Glutamatergic neuron (in vitro differentiated cells): ENCODE measurements around the gene SLC22A2. TPM values are rescaled to one million over a fixed set of nuclear protein-coding genes. Genes with fewer than 3 reads are reported as not detected.

ENCODE experiments used
- DNase-seq: peaks from one replicate; pipeline ENCODE4 v3.0.0; 2022
- H3K27ac Mint-ChIP-seq: one replicate; pipeline ENCODE4 v1.8.0; 2020; ENCODE audit warnings: mild to moderate bottlenecking, mixed read lengths, inconsistent platforms; ENCODE audit not compliant: unreplicated experiment
- H3K27me3 Mint-ChIP-seq: one replicate; pipeline ENCODE4 v1.8.0; 2020; ENCODE audit warnings: mild to moderate bottlenecking, moderate library complexity, mixed read lengths, inconsistent platforms; ENCODE audit not compliant: unreplicated experiment
- H3K36me3 Mint-ChIP-seq: one replicate; pipeline ENCODE4 v1.8.0; 2020; ENCODE audit warnings: mild to moderate bottlenecking, mixed read lengths, inconsistent platforms; ENCODE audit not compliant: unreplicated experiment
- H3K4me1 Mint-ChIP-seq: one replicate; pipeline ENCODE4 v1.8.0; 2020; ENCODE audit warnings: mild to moderate bottlenecking, low read depth, mixed read lengths, inconsistent platforms; ENCODE audit not compliant: unreplicated experiment
- H3K4me3 Mint-ChIP-seq: one replicate; pipeline ENCODE4 v1.8.0; 2020; ENCODE audit warnings: mild to moderate bottlenecking, mixed read lengths, inconsistent platforms; ENCODE audit not compliant: unreplicated experiment
- H3K9me3 Mint-ChIP-seq: one replicate; pipeline ENCODE4 v1.8.0; 2020; ENCODE audit warnings: mild to moderate bottlenecking, moderate library complexity, mixed read lengths, inconsistent platforms; ENCODE audit not compliant: unreplicated experiment
- CTCF ChIP-seq: fragments of 200-600 bp; sonication (generic); IDR thresholded peaks from one replicate; pipeline ENCODE4 v1.5.0; 2021; ENCODE audit not compliant: partially characterized antibody, unreplicated experiment
- total RNA-seq: library from RNA; stranded (reverse); fragmentation: NEBNext Ultra II Directional; extraction: Animal tissue kit (Norgen Biotek cat#: 25700); gene quantifications from one replicate; pipeline ENCODE4 v1.2.1, GENCODE V29; 2021; ENCODE audit not compliant: unreplicated experiment

Gene SLC22A2
- total RNA-seq, 1 donor from 2014 or later: not detected

GRCh38 chr6:160227769-160228161 is 30.9 kb downstream of the SLC22A2 start:
- no peak overlapping the region for H3K4me3 Mint-ChIP-seq
- no peak overlapping the region for H3K27ac Mint-ChIP-seq
- peaks cover 9% of the 10 kb centered on the region for H3K9me3 Mint-ChIP-seq
- H3K27me3 Mint-ChIP-seq: peaks cover 2% of the 10 kb centered on the region
- no peak for TF ChIP-seq CTCF
- peaks cover 7% of the 10 kb centered on the region for H3K36me3 Mint-ChIP-seq
- no peaks in the 10 kb centered on the region for H3K4me1 Mint-ChIP-seq
- DNase-seq: no peak

GRCh38 chr6:160227038-160227768 is 31.4 kb downstream of the SLC22A2 start:
- no peaks in the 10 kb centered on the region for H3K4me1 Mint-ChIP-seq
- H3K4me3 Mint-ChIP-seq: no peak overlapping the region
- peaks cover 2% of the 10 kb centered on the region for H3K27me3 Mint-ChIP-seq
- no peak for TF ChIP-seq CTCF
- DNase-seq: no peak
- H3K9me3 Mint-ChIP-seq: peaks cover 9% of the 10 kb centered on the region
- H3K36me3 Mint-ChIP-seq: peaks cover 7% of the 10 kb centered on the region
- no peak overlapping the region for H3K27ac Mint-ChIP-seq

- peaks cover 9% of the 10 kb centered on the region for H3K9me3 Mint-ChIP-seq
Measured at GRCh38 chr6:160226118-160226591, 32.5 kb downstream of the SLC22A2 start.

GRCh38 chr6:160224639-160225237 is 33.9 kb downstream of the SLC22A2 start:
- no peak for TF ChIP-seq CTCF
- peaks cover 11% of the 10 kb centered on the region for H3K36me3 Mint-ChIP-seq
- peaks cover 2% of the 10 kb centered on the region for H3K27me3 Mint-ChIP-seq
- no peaks in the 10 kb centered on the region for H3K4me1 Mint-ChIP-seq
- no peak for DNase-seq
- no peak overlapping the region for H3K4me3 Mint-ChIP-seq
- peaks cover 7% of the 10 kb centered on the region for H3K9me3 Mint-ChIP-seq
- H3K27ac Mint-ChIP-seq: no peak overlapping the region

More at GRCh38 chr6:160226118-160226591, 32.5 kb downstream of the SLC22A2 start:
- peaks cover 7% of the 10 kb centered on the region for H3K36me3 Mint-ChIP-seq
- DNase-seq: no peak
- H3K4me3 Mint-ChIP-seq: no peak overlapping the region
- TF ChIP-seq CTCF: no peak
- H3K27me3 Mint-ChIP-seq: peaks cover 2% of the 10 kb centered on the region
- H3K27ac Mint-ChIP-seq: no peak overlapping the region
- no peaks in the 10 kb centered on the region for H3K4me1 Mint-ChIP-seq

DNA sequence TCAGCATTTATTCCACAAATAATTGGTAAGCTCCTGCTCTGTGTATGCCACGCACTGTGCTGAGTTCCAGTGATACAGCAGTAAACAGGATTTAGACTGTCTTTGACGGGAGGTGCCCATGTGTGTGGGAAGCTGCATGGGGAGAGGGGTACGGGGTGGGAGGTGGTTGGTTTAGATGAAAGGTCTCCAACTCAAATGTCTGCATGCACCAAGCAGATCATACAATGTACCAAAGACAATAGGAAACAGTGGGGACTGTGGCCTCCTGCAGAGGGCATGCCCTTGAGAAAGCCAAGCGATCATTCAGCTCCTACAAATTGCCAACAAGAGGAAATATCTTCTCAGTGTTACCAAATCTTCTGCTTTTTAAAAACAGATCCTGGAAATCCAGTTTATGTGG is 36.1 kb downstream of the SLC22A2 start:
- Mint-ChIP-seq H3K9me3 (peaks cover 2% of the 10 kb centered on the region), H3K27me3 (peaks cover 1% of the 10 kb centered on the region), H3K36me3 (peaks cover 4% of the 10 kb centered on the region), H3K4me3 (no peak overlapping the region), H3K27ac (no peak overlapping the region), H3K4me1 (no peaks in the 10 kb centered on the region)
- no peak for DNase-seq
- TF ChIP-seq CTCF: no peak
